ENCODE measurements around the gene SKA2. TPM values are rescaled to one million over a fixed set of nuclear protein-coding genes. Genes with fewer than 3 reads are reported as not detected.

Gene SKA2
- total and polyA plus RNA-seq, 2 donors (not counting 1 experiment from before 2014, with no cell fraction given): 2.9 to 10.3 TPM

DNA sequence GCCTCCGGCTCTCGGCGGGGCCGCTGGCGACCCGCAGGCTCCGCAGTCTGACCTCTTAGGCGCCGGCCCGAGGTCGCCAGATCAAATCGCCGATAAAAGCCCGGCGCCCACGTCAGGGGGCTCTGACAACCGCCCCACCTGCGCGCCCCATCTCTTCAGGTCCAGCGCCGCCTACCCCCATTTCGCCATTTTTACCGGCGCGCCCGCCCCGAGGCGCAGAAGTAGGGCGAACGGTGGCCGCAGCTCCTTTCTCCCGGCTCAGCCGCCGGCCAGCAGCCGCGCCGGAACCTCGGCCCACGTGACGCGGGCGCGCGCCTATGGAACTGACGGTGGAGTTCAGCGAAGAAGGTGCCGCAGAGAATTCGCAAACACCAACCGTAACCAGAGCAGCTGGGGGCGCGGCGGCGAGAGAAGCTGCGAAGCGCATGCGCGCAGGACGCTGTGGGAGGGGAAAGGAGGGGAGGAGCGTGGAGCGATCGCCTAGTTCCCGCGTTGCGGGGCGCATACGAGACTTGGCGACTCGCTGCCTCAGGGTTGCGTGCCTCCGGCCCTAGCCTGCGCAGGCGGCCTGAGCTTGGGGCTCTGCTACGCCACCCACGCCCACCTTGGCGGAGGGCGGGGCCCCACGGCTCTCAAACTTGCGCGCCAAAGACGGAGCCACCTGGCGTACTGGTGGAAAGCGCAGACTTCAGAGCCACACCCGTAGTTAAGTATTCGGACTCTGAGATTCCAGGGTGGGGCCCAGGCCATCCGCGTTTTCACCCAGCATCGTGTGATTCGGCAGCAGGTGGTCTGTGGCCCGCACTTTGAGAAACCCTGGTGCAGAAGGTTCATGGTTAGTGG is 48.3 kb downstream of the SKA2 start, which contains the start of gene TRIM37:
Gene TRIM37 (minus strand): TSS at position 418 of the 843 bp plus-strand sequence. CDS start 419 bp downstream, outside the sequence.
- Mint-ChIP-seq H3K27ac (peak within 1 kb of the TSS; percentile 93), H3K4me3 (peak within 1 kb of the TSS; percentile 94), H3K4me1 (peaks cover 27% of the 10 kb centered on the region), H3K9me3 (ENCODE audit: insufficient read depth) (no peaks in the 10 kb centered on the region), H3K27me3 (no peaks in the 10 kb centered on the region)
- H3K4me1 ChIP-seq (ENCODE audit: control insufficient read depth in 2 of 2, insufficient read depth in 2 of 2, low read length in 2 of 2): peaks cover 11 to 12% of the 10 kb centered on the region in 2 donors
- CTCF ChIA-PET: interaction anchor here (0.7 to 1.1 kb wide), 3 partner anchors 48 to 1571 kb away, joined by 3 to 10 read pairs (median 3); partner anchors contain the start of genes BCAS3, PRR11 and SKA2
- no peaks in the 10 kb centered on the region for H3K27me3 ChIP-seq (replicated peaks in 1 of 4; ENCODE audit: control extremely low read depth in 1 of 4, control insufficient read depth in 3 of 4, insufficient read depth in 4 of 4, low read length in 3 of 4)
- DNase-seq (peak; percentile 100), ATAC-seq (ENCODE audit: low read depth) (peak; percentile 96)
- intact Hi-C loops (cut with micrococcal nuclease): loop anchor here (1.0 to 10.0 kb wide), 5 partner anchors 49 to 1852 kb away; partner anchors contain the start of genes MSI2, PRR11, SKA2 and SMG8
- peaks cover 22% of the 10 kb centered on the region for H3K79me2 ChIP-seq (ENCODE audit: control insufficient read depth, insufficient read depth, low read length)
- H3K27ac ChIP-seq (ENCODE audit: low read length in 2 of 2): peak within 1 kb of the TSS; percentile 86 to 88
- H3K4me3 ChIP-seq (ENCODE audit: control extremely low read depth in 1 of 5, extremely low read depth in 1 of 5, insufficient read depth in 1 of 5, low read depth in 2 of 5, low read length in 4 of 5): peak within 1 kb of the TSS; percentile 56 to 92 (median 83)
- H4K20me1 ChIP-seq (ENCODE audit: control insufficient read depth, insufficient read depth, low read length, poor library complexity, severe bottlenecking): no peaks in the 10 kb centered on the region
- H3K4me2 ChIP-seq (replicated peaks; ENCODE audit: low read depth, low read length, poor library complexity, severe bottlenecking): peak within 1 kb of the TSS; percentile 82
- H3K9ac ChIP-seq (ENCODE audit: low read length): peak within 1 kb of the TSS; percentile 93
- H2AFZ ChIP-seq (ENCODE audit: insufficient read depth, low read depth, low read length, poor library complexity, severe bottlenecking): peak within 1 kb of the TSS; percentile 96
- under 1% methylated on average over 89 of the region's 89 CpGs for WGBS (ENCODE audit: insufficient coverage)
- no peak for TF ChIP-seq EZH2 (IDR thresholded peaks at IDR 0.05; ENCODE audit: borderline replicate concordance, insufficient read depth, low read depth, low read length, poor library complexity, severe bottlenecking)
- TF ChIP-seq CTCF (IDR thresholded peaks at IDR 0.05): no peak
- peaks cover 0 to 4% of the 10 kb centered on the region in 2 experiments for H3K36me3 ChIP-seq (replicated peaks in 1 of 2; ENCODE audit: control extremely low read depth in 1 of 2, control insufficient read depth in 1 of 2, extremely low read depth in 1 of 2, insufficient read depth in 2 of 2, low read length in 1 of 2)
- POLR2A ChIA-PET: interaction anchor here (0.6 to 1.7 kb wide), 6 partner anchors 12 to 775 kb away, joined by 3 to 10 read pairs (median 6); partner anchors contain the start of genes SKA2 and SMG8
- no peaks in the 10 kb centered on the region for H3K9me3 ChIP-seq (ENCODE audit: control extremely low read depth in 1 of 3, control insufficient read depth in 2 of 3, insufficient read depth in 1 of 3, low read length in 2 of 3)
